HG02840 (cell line): ENCODE measurements around the gene FTO.

Experiments
- ATAC-seq: cut with Tn5 transposase; IDR thresholded peaks from one replicate; pipeline ENCODE4 v1.9.1; 2021; ENCODE audit warnings: mild to moderate bottlenecking, moderate library complexity, moderate number of reproducible peaks; ENCODE audit not compliant: unreplicated experiment, low FRiP score

FTO gene

DNA sequence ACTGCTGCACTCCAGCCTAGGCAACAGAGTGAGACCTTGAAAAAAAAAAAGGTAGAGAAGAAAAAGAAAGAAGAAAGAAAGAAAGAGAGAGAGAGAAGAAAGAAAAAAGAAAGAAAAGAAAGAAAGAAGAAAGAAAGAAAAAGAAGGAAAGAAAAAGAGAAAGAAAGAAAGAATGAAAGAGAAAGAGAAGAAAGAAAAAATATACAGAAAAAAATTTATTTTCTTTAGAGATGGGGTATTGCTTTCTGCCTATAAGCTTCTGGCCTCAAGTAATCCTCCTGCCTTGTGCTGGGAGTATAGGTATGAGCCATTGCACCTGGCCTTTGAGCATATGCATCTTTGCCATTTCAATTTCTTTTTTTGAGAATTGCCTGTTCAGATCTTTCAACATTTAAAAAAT is 425.9 kb downstream of the FTO start:
- no peak for ATAC-seq

DNA sequence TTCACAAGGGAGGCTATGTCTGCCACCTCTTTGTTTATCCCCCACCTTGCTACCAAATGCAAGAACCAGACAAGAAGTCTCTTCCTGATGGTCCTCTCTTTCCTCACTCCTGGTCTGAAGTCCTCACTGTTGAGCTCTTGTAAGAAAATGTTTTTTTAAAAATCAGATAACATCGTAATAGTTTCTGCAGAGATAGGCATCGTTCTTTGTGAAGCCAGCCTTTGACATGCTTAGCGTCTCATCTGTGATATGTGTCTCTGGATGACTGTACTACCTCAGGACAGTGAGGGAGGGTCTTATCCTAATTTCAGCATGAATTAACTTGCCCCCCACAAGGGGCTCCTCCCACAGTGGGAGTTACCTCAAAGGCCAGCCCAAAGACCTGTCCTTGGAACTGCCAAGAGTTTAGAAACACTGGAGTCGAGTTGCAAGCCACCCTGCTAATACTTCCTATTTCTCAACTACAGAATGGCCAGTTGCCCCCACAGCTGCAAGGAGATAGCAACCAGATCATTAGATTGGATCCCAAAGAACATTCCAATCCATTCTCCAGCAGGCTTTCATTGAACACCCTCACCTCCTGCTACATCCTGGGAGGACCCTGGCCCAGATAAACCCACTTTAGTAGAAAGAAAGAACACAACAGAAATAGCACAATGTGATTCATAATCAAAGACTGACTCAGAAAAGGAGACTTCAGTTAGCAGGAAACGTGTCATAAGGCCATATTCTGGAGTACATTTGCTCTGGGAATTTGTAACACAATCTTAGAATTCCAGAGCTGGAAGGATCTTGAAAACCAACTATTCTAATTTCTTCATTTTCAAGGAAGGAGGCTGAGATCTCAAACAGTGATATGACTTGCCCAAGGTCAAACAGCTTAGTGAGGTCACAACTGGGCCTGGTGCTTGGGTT is 431.7 kb downstream of the FTO start:
- no peak for ATAC-seq

DNA sequence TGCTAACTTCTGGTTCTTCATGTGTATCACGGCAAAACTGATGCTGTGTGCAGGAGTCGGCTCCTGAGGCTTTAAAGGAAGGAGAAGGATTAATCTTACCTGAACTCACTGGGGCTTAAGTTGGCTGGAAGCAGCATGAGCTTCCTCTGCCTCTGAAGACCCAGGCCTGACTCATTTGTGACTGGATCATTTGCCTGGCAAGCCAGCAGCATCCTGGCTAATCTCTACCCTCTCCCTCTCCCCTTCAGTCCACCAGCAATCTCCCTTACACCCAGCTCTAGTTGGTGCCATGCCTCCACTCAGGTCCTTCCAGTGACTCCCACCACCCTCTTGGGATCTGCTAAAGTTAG is 432.3 kb downstream of the FTO start:
- ATAC-seq = no peak

DNA sequence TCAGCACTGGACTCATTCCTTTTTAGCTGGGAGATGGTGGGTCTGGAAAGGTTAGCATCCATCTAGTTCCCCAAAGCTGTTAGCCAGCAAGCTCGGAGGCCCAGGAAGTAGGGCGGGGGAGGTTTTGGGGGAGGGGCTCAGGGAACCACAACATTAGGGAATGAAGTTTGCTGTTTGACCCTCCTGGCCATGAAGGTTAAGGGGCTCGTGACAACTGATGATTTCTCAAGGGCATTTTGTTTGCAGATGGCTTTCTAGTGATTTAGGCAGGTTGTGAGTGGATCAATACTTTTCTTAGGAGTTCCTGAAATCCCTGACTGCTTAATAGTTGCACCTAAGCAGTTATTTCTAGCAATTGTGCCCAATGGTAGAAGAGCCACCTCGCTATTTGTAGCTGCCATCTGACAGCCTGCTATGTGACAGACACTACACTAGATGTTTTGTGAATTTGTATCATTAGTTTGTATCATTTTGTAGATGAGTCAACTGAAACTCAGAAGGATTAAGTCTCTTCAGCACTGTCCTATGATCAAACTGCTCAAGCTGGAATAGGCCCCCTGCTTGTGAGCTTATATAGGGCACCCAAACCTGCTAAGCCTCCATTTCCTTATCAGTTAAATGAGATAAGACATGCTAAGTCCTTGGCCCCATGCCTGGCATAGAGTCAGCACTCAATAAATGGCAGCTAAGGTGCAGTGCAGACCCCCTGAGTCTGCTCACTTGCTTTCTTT is 436.3 kb downstream of the FTO start:
- no peak for ATAC-seq

DNA sequence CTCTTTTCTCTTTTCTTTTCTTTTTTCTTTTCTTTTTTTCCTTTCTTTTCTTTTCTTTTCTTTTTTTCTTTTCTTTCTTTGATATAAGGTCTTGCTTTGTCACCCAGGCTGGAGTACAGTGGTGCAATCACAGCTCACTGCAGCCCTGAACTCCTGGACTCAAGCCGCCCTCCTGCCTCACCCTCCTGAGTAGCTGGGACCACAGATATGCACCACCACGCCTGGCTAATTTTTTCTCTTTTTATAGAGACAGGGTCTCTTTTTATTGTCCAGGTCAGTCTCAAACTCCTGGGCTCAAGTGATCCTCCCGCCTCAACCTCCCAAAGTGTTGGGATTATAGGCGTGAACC is 436.8 kb downstream of the FTO start:
- no peak for ATAC-seq

DNA sequence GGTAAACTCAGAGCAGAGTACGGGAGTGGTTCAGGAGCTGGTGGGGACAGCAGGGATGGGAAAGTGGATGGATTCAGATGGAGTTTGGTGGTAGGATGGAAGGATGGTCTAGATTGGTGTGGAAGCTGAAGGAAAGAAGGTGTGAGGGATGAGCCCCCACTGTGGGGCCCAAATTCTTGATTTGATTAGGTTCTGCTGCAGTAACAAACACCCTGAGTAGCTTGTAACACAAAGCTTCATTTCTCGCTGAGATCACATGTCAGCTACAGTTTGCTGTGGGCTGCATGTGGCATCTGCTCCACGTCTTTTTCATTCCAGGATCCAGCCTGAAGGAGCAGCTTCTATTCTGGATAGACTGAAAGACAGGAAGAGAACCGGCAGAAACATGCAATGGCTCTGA is 438.8 kb downstream of the FTO start:
- no peak for ATAC-seq

DNA sequence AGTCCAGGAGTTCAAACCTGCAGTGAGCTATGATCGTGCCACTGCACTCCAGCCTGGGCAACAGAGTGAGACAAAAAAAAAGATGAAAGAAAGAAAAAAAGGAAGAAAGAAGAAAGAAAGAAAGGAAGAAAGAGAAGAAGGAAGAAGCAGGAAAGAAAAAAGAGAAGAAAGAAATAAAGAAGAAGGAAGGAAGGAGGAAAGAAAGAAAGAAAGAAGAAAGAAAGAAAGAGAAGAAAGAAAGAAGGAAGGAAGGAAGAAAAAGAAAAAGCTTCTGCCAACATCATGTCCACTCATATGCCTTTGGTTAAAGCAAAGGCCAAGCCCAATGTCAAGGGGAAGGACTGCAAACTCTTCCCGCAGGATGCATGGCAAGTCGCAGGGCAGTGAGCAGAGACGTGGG is 439.5 kb downstream of the FTO start:
- ATAC-seq = no peak

DNA sequence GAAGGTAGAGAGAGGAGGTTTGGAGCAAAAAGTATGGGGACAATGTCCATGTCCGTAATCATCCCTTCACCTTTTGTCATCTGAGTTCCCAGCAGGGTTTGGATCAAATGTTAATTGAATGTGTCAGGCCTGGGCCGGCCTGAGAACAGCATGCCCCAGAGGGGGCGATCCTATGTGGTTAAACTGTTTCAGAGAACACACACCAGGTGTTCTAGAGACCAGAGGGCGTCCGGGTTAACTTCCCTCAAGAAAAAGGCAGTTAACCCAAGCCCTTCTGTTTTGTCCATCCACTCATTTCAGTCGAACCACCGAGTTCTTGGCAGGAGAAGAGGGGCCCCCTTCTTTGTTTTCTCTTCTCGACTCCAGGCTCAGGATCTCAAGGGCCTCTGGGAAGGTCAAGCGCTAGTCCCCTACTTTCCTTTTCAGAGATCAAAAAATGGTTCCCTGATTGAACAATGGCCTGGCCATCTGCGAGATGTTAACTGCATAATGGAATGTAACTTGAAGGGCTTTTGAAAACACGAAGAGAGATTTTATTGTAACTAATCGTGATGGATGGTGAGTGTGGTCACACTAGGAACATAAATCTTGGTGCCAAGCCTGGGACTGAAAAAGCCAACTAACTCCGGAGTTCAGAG is 440.1 kb downstream of the FTO start:
- no peak for ATAC-seq

DNA sequence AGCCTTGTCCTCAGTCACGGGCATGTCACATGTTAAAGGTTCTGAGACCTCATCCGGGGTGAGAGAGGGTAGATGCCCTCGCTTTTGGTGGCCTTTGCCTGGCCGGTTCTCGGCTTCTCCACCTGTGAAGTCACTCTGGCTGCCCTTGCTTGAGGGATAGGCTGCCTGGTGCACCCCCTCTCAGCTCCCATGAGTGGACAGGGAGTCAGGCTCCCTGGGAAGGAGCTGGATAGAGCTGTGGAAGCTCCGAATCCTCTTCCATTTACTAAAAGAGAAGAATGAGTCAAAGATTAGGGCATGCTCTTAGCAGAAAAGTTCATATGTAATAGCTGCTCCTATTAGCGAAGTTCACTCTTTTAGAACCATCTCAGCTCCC is 440.6 kb downstream of the FTO start:
- no peak for ATAC-seq

DNA sequence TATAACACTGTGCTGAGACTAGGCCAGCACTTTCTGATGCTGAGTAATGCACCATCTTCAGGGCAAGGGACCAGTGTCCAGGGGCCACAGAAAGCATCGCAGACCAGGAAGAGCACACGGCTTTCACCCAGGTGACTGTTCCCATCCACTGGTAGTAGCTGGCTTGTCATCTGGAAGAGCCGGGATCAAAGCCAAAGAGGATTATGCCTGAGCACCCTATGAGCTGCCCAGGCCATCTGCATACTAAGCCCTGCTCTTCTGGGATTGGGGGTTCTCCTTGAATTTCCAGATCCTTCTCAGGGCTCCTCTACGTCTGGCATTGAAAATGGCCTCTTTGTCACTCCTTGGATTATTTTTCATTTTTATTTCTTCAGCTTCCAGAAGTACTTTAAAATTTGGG is 441.9 kb downstream of the FTO start:
- ATAC-seq = no peak

DNA sequence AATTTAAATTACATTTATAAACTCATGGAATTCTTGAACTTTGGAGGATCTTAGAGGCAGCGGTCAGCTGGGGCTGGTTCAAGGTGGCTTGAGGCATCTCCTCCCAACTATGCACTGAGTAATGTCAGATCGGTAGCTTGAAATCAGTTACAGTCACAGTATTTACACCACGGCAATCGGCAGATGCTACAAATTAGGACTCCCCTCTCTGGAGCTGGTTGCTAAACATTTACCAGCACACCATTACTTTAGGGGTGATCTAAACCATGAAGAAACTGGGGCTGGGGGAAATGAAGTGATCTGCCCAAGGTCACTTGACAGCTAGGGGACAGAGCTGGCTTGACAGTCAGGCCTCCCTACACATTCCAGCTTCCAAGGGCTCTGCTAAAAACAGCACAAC is 445.0 kb downstream of the FTO start:
- ATAC-seq = no peak

DNA sequence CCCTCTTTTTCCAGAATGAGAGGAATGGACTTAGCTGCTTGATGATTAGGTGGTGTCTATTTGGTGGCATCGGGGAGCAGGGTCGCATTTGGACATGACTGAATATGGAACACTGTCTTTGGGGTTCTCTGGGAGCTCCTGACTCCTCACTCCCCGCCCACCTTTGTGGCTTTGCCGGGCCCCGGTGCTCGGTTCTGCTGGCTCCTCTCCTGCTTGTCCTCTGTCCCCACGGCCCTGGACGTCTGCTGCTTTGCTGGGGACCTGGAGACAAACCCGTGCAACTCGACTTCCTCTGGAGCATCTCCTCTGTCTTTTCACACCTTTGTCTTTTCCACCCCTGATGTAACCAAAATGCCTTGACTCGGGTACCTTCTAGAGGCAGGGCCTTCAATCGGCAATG is 446.9 kb downstream of the FTO start:
- ATAC-seq = no peak

DNA sequence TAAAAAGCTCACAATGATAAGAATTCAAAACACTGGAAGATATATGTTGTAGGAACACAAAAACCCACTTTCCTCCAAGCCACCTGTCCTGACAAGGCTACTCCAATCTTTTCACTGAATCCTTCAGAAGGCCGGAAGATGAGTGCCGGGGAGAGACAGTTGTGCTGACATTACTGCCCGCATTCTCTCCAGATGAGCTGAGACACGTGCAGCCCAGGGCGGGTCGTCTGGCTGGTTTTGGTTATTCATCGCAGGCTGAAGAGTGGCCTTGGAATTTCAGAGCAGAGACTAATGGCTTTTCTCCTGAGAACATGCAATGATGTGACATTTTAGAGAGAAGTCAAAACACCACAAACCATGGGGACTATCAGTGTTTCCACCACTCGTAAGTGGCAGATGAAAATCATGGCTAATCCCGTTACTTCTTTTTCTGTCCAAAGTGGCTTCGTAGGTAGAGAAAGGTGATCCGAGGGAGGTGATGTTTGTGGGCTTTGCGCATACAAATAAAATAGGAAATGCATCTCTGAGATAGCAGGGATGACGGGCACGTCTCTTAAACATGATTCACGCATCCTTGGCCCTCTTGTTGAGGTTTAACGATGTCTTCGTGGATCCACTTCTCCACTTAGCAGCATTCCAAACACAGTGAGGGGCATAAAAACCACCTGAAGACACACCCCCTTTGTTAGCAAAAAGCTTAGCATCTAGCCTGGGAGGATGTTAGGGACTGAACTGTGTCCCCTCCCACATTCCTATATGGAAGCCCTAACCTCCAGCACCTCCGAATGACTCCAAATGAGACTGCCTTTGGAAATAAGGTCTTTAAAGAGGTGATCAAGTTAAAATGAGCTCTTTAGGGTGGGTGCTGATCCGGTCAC is 448.6 kb downstream of the FTO start:
- no peak for ATAC-seq

DNA sequence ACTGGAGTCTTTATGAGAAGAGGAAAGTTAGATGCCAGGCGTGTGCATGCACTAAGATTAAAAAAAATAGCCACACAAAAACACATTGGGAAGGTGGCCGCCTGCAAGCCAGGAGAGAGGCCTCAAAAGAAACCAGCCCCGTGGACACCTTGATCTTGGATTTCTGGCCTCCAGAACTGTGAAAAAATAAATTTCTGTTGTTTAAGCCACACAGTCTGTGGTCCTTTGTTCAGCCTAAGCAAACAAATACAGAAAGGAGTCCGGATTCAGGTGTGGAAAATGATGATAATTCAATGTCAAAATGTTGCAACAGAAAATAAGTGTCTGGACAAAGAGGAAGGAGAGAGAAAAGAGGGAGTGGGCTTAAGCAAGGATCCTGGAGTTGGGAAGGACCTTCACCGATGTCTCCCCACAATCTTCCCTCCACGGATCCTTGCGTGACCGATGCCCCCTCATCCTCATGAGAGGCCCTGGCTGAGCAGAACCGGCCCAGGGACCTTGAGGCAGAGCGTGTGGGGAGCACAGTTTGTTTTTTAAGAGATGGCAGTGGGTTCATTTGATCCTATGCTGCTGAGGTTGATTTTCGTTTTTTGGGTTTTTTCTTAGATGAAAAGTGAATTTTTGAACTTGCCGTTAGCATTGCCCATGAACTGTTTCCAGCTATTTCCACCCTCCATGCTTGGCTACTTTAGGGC is 449.4 kb downstream of the FTO start:
- no peak for ATAC-seq

DNA sequence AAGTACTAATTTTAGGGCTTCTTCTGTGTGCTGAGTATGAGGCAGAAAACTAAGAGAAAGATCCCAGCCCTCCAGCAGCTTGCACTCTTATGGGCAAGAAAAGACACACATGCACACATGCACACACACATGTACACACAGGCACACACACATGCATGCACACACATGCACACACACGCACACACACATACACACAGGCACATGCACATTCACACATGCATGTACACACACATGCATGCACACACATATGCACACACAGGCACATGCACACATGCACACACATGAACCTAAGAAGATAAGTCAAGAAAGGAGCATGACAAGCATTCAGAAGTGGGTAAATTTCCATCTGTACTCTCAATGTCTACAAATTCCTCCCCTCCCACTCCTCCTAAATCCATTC is 452.4 kb downstream of the FTO start:
- ATAC-seq = no peak

DNA sequence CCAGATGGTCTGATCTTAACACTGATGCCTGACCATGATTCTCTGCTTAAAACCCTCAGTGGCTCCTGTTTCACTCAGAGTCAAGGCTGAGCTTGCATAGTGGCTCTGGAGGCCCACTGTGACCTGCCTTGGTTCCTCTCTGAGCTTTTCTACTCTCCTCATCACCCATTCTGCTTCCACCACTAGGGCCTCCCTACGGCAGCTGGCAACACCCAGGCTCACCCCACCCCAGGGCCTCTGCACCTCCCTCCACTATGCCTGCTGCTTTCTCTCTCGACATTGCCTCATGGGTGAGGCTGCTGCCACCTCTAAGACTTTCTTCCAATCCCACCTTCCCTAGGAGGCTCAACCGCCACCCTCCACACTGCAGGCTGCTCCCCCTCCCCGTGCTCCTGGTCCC is 455.0 kb downstream of the FTO start:
- no peak for ATAC-seq

DNA sequence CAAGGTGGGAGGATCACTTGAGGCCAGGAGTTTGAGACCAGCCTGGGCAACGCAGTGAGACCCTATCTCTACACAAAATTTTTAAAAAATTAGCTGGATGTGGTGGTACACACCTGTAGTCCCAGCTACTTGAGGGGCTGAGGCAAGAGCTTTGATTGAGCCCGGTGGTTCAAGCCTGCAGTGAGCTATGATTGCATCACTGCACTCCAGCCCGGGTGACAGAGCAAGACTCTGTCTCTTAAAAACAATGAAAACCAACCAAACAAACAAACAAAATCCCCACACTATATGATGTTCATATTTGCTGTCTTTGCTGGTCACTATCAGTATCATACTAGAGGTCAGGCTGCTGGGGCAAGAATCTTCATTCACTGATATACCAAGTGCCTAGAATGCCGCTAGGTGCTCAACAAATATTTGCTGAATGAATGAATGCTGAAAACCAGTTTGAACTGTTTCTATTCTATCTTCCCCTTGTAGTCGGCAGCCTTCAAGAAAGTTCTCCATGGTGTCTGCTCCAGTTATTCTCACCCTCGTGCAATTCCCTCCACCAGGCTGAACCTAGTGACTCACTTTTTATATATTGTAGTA is 455.6 kb downstream of the FTO start:
- no peak for ATAC-seq

DNA sequence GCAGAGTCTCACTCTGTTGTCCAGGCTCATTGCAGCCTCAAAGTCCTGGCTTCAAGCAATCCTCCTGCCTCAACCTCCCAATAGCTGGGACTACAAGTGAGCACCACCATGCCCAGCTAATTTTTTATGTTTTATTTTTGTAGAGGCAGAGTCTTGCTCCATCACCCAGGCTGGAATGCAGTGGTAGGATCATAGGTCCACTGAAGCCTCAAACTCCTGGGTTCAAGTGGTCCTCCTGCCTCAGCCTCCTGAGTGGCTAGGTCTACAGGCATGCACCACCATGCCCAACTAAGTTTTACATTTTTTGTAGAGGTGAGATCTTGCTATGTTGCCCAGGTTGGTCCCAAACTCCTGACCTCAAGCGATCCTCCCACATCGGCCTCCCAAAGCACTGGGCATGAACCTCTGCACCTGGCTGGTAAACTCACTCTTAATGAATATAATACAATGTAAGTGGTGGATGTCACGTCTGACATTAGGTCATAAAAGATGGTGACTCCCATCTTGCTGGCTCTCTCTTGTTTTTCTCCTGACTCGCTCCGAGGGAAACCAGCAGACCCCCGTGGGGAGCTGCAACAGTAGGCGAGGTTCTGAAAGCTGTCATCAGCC is 456.4 kb downstream of the FTO start:
- ATAC-seq = no peak
